Measurements from ENCODE around the gene OXSR1.

GRCh38 chr3:38117748-38118420 lies 47.5 kb upstream of the OXSR1 start:
- TF ChIP-seq TAF1 (IDR thresholded peaks at IDR 0.05; ENCODE audit: borderline replicate concordance, low read depth, low read length) (no peak), EZH2 (IDR thresholded peaks at IDR 0.05; ENCODE audit: borderline replicate concordance, control insufficient read depth, low read depth, low read length) (no peak), NKRF (conservative IDR thresholded peaks at IDR 0.05) (no peak), BRCA1 (IDR thresholded peaks at IDR 0.05; ENCODE audit: low read depth, low read length) (no peak), ZNF274 (IDR thresholded peaks at IDR 0.05; ENCODE audit: insufficient read depth, insufficient read length) (no peak), TARDBP (IDR thresholded peaks at IDR 0.05; ENCODE audit: borderline replicate concordance) (no peak), LARP7 (IDR thresholded peaks at IDR 0.05) (no peak), SUZ12 (IDR thresholded peaks at IDR 0.05; ENCODE audit: unreplicated experiment) (no peak), CTCF (IDR thresholded peaks at IDR 0.05 in 2 of 3, conservative IDR thresholded peaks at IDR 0.05 in 1 of 3; ENCODE audit: control insufficient read depth in 2 of 3, extremely low read depth in 1 of 3, insufficient read depth in 1 of 3, low read depth in 3 of 3, low read length in 3 of 3) (peak; percentile 94 to 97 (median 95)), TBL1XR1 (IDR thresholded peaks at IDR 0.05; ENCODE audit: low read depth, low read length) (no peak), ZBTB33 (IDR thresholded peaks at IDR 0.05) (no peak)

All from GM12878 (cell line).